IMR-90 (cell line): Measurements from ENCODE around the gene TBCEL. TPM values are rescaled to one million over a fixed set of nuclear protein-coding genes. Genes with fewer than 3 reads are reported as not detected.

Experiments used
- ATAC-seq: fragments of 200-7000 bp; cut with Tn5 transposase; 2 replicates; pipeline ENCODE4 v1.9.1; 2020; ENCODE audit warnings: low read depth, mild to moderate bottlenecking, moderate library complexity
- BruUV-seq: library from RNA; stranded (reverse); fragments of 400-500 nt; replicated peaks from 2 replicates; lab custom pipeline; 2021; lab: Mats Ljungman, UMichigan
- CTCF ChIA-PET: fragments of 300-600 bp; formaldehyde crosslinking; extraction: SDS; loops from one replicate; lab custom pipeline; 2021; ENCODE audit warnings: antibody characterized with exemption; lab: Yijun Ruan, JAX
- POLR2A ChIA-PET: fragments of 300-600 bp; sonication (Branson Sonifier 250); formaldehyde crosslinking; loops from one replicate; lab custom pipeline; 2022; ENCODE audit warnings: antibody characterized with exemption; ENCODE audit not compliant: unreplicated experiment; lab: Charles Lee
- DNase-seq: peaks from one replicate; pipeline ENCODE4 v3.0.0; 2013
- H2AFZ ChIP-seq: replicated peaks from 2 replicates; pipeline ENCODE3; 2013; ENCODE audit warnings: low read length, mild to moderate bottlenecking; ENCODE audit not compliant: poor library complexity
- H2AK5ac ChIP-seq: 2 replicates; pipeline ENCODE4 v1.6.1; 2013; ENCODE audit warnings: low read depth, low read length, inconsistent platforms
- H2AK9ac ChIP-seq: replicated peaks from 2 replicates; pipeline ENCODE3; 2013; ENCODE audit warnings: mild to moderate bottlenecking, low read depth, low read length, moderate library complexity; ENCODE audit not compliant: poor library complexity
- H2BK120ac ChIP-seq: 2 replicates; pipeline ENCODE4 v1.6.1; 2013; ENCODE audit warnings: low read depth, low read length, inconsistent platforms
- H2BK15ac ChIP-seq: 3 replicates; pipeline ENCODE4 v1.6.1; 2013; ENCODE audit warnings: low read depth, low read length, inconsistent platforms
- H2BK20ac ChIP-seq: 2 replicates; pipeline ENCODE4 v1.6.1; 2013; ENCODE audit warnings: low read depth, mild to moderate bottlenecking, inconsistent platforms, low read length, moderate library complexity
- H2BK5ac ChIP-seq: 2 replicates; pipeline ENCODE4 v1.6.1; 2013; ENCODE audit warnings: mild to moderate bottlenecking, low read depth, low read length, inconsistent platforms; ENCODE audit not compliant: poor library complexity, severe bottlenecking
- H3K14ac ChIP-seq: replicated peaks from 2 replicates; pipeline ENCODE4 v1.6.1; 2013; ENCODE audit warnings: low read depth, low read length, inconsistent platforms
- H3K18ac ChIP-seq: 2 replicates; pipeline ENCODE4 v1.6.1; 2013; ENCODE audit warnings: low read depth, low read length, control low read depth
- H3K23ac ChIP-seq: 2 replicates; pipeline ENCODE4 v1.6.1; 2013; ENCODE audit warnings: low read depth, low read length, inconsistent platforms
- H3K27ac ChIP-seq: 2 replicates; pipeline ENCODE4 v1.5.1; 2013; ENCODE audit warnings: mild to moderate bottlenecking, control low read depth, low read length; ENCODE audit not compliant: insufficient read depth
- H3K27me3 ChIP-seq: 2 replicates; pipeline ENCODE4 v1.6.1; 2013; ENCODE audit warnings: low read length; ENCODE audit not compliant: control insufficient read depth, insufficient read depth
- H3K36me3 ChIP-seq: 2 replicates; pipeline ENCODE4 v1.6.1; 2013; ENCODE audit warnings: low read length, mixed read lengths; ENCODE audit not compliant: control insufficient read depth, insufficient read depth
- H3K4ac ChIP-seq: 2 replicates; pipeline ENCODE4 v1.6.1; 2013; ENCODE audit warnings: low read depth, low read length, inconsistent platforms
- H3K4me1 ChIP-seq: 2 replicates; pipeline ENCODE4 v1.6.1; 2013; ENCODE audit warnings: low read length, mixed read lengths; ENCODE audit not compliant: control insufficient read depth, insufficient read depth
- H3K4me2 ChIP-seq: 2 replicates; pipeline ENCODE4 v1.6.1; 2013; ENCODE audit warnings: low read depth, mild to moderate bottlenecking, control low read depth, low read length, moderate library complexity
- H3K4me3 ChIP-seq: 2 replicates; pipeline ENCODE4 v1.5.1; 2013; ENCODE audit warnings: low read depth, mild to moderate bottlenecking, control low read depth, low read length, moderate library complexity; ENCODE audit not compliant: insufficient read depth
- H3K56ac ChIP-seq: 2 replicates; pipeline ENCODE4 v1.6.1; 2013; ENCODE audit warnings: low read length, inconsistent platforms; ENCODE audit not compliant: insufficient read depth; ENCODE audit errors: extremely low read depth
- H3K79me1 ChIP-seq, 2 experiments: 2 replicates each; pipeline ENCODE4 v1.6.1; 2013; ENCODE audit warnings: low read length in 2 of 2, inconsistent platforms in 1 of 2, low read depth in 1 of 2
- H3K9ac ChIP-seq: 2 replicates; pipeline ENCODE4 v1.6.1; 2013; ENCODE audit warnings: low read depth, low read length, control low read depth
- H3K9me1 ChIP-seq: 2 replicates; pipeline ENCODE4 v1.6.1; 2013; ENCODE audit warnings: low read length, inconsistent platforms; ENCODE audit not compliant: insufficient read depth
- H3K9me3 ChIP-seq: 2 replicates; pipeline ENCODE4 v1.6.1; 2013; ENCODE audit warnings: low read length; ENCODE audit not compliant: control insufficient read depth, insufficient read depth
- H4K20me1 ChIP-seq: 2 replicates; pipeline ENCODE4 v1.6.1; 2013; ENCODE audit warnings: low read length, inconsistent platforms; ENCODE audit not compliant: insufficient read depth
- H4K5ac ChIP-seq: 2 replicates; pipeline ENCODE4 v1.6.1; 2013; ENCODE audit warnings: mild to moderate bottlenecking, low read depth, low read length, control low read depth
- H4K8ac ChIP-seq, 2 experiments: 2 replicates each; pipeline ENCODE4 v1.6.1; 2013; ENCODE audit warnings: low read depth in 2 of 2, low read length in 2 of 2, control low read depth in 1 of 2, inconsistent platforms in 1 of 2
- H4K91ac ChIP-seq: 2 replicates; pipeline ENCODE4 v1.6.1; 2013; ENCODE audit warnings: low read depth, low read length, inconsistent platforms; ENCODE audit not compliant: insufficient read depth
- FOS ChIP-seq: fragments of 150-350 bp; IDR thresholded peaks from 2 replicates; pipeline ENCODE4 v1.6.1; 2016; ENCODE audit warnings: low read depth, low read length
- MAFK ChIP-seq: IDR thresholded peaks from 2 replicates; pipeline ENCODE4 v1.6.1; 2012; ENCODE audit warnings: low read depth, low read length, improper control_type of control experiment
- MXI1 ChIP-seq: IDR thresholded peaks from 2 replicates; pipeline ENCODE4 v1.6.1; 2012; ENCODE audit warnings: low read depth, mild to moderate bottlenecking, low read length, moderate library complexity, borderline replicate concordance
- NFE2L2 ChIP-seq: fragments of 150-350 bp; IDR thresholded peaks from 2 replicates; pipeline ENCODE4 v1.6.1; 2016; ENCODE audit warnings: low read depth, mild to moderate bottlenecking, low read length
- POLR2A ChIP-seq: IDR thresholded peaks from 2 replicates; pipeline ENCODE4 v1.6.1; 2012; ENCODE audit warnings: mild to moderate bottlenecking, low read depth, low read length
- USF2 ChIP-seq: fragments of 150-350 bp; IDR thresholded peaks from 2 replicates; pipeline ENCODE4 v1.6.1; 2017; ENCODE audit warnings: mild to moderate bottlenecking, antibody characterized with exemption, low read length, low read depth
- WGBS, 2 experiments: methylation state at CpG; one replicate each; pipeline versions ENCODE4 v1.1.5 to v1.1.7; 2013; ENCODE audit warnings: missing lambda C conversion rate in 2 of 2; ENCODE audit not compliant: insufficient read length in 1 of 2; ENCODE audit errors: extremely low coverage in 2 of 2; 5-methylcytosine and 5-hydroxymethylcytosine counted together
- dilution Hi-C: fragments of 300-500 bp; cut with HindIII; formaldehyde crosslinking; loops from one replicate; pipeline ENCODE4 v1.14.3; 2018; ENCODE audit warnings: low sequenced_read_pairs; ENCODE audit not compliant: unreplicated experiment
- in situ Hi-C: fragments of 300-500 bp; cut with MboI; formaldehyde crosslinking; loops from 3 replicates; pipeline ENCODE4 v1.14.3; 2019; ENCODE audit warnings: low sequenced_read_pairs, inconsistent platforms, mixed read lengths
- intact Hi-C: fragments of 100-400 bp; cut with micrococcal nuclease; formaldehyde crosslinking; loops from 2 replicates; pipeline ENCODE4 v1.10.0; 2022
- polyA plus RNA-seq, 3 experiments: library from polyadenylated mRNA; depleted of rRNA; stranded (reverse); fragments of >200 nt; gene quantifications; 2 replicates each; pipeline ENCODE4 v1.2.3, GENCODE V29; 2012; ENCODE audit warnings: low replicate concordance in 1 of 3
- total RNA-seq: library from RNA; depleted of rRNA; stranded (reverse); fragments of >200 nt; gene quantifications from 2 replicates; pipeline ENCODE4 v1.2.3, GENCODE V29; 2012

TBCEL gene
- total and polyA plus RNA-seq, 2 of the 4 experiments (the other 2 are of a cell fraction), result 7.1 to 21.0 TPM

GRCh38 chr11:120977266-120978137 lies 46.4 kb upstream of the TBCEL start:
- H3K79me1 ChIP-seq, result no peaks in the 10 kb centered on the region
- no TSS peak for BruUV-seq
- intact Hi-C loops (no loop called here), dilution Hi-C loops (no loop called here), in situ Hi-C loops (no loop called here)
- H4K20me1 ChIP-seq, result no peaks in the 10 kb centered on the region
- H3K9ac ChIP-seq, result no peak overlapping the region
- H3K4me3 ChIP-seq, result no peak overlapping the region
- H4K5ac ChIP-seq, result no peak overlapping the region
- no peak overlapping the region for H3K23ac ChIP-seq
- no peak overlapping the region for H2AFZ ChIP-seq
- no peak for ATAC-seq
- DNase-seq, result peak; percentile 10
- no peak overlapping the region for H3K56ac ChIP-seq
- H3K27ac ChIP-seq, result no peak overlapping the region
- no peak for TF ChIP-seq MXI1
- no peak for TF ChIP-seq MAFK
- no peak for TF ChIP-seq FOS
- no peak for TF ChIP-seq NFE2L2
- no peak for TF ChIP-seq USF2
- TF ChIP-seq POLR2A, result no peak
- H2AK5ac ChIP-seq, result no peak overlapping the region
- H2BK5ac ChIP-seq, result no peak overlapping the region
- H3K4me1 ChIP-seq, result no peaks in the 10 kb centered on the region
- H2BK15ac ChIP-seq, result no peak overlapping the region
- POLR2A ChIA-PET, result no interaction called here
- no peaks in the 10 kb centered on the region for H3K36me3 ChIP-seq
- H2AK9ac ChIP-seq, result no peak overlapping the region
- no peak overlapping the region for H4K8ac ChIP-seq
- WGBS, 2 experiments, result 71% methylated on average over 1 of the region's 10 CpGs; no CpG with 5 or more reads in 1 of the 2 experiments
- no peak overlapping the region for H2BK120ac ChIP-seq
- H3K9me1 ChIP-seq, result no peaks in the 10 kb centered on the region
- no peak overlapping the region for H3K14ac ChIP-seq
- CTCF ChIA-PET, result interaction anchor here (0.9 kb wide), 1 partner anchor 217 kb away, joined by 3 read pairs; no protein-coding TSS in a partner anchor
- no peak overlapping the region for H3K4ac ChIP-seq
- H3K18ac ChIP-seq, result no peak overlapping the region
- H2BK20ac ChIP-seq, result no peak overlapping the region
- H4K91ac ChIP-seq, result no peak overlapping the region
- H3K27me3 ChIP-seq, result peaks cover 28% of the 10 kb centered on the region
- no peaks in the 10 kb centered on the region for H3K9me3 ChIP-seq
- H3K4me2 ChIP-seq, result no peak overlapping the region
